ENCODE measurements around the gene DNAH8.

The DNAH8 gene

DNA sequence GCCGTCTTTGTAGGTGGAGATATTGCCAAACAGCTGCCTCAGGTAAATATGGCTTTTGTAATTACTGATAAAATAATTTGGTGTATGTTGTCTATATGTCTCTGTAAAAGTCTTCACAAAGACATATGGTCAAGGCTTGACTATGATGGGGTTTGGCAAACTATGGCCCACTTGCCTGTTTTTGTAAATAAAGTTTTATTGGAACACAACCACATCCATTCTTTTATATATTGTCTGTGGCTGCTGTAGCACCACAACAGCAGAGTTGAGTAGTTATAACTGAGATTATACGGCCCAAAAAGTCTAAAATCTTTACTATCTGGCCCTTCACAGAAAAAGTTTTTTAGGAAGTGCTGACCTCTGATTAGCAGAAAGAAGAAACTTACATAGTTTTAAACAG lies 133.6 kb downstream of the DNAH8 start:
- TF ChIP-seq, protein P1, sequence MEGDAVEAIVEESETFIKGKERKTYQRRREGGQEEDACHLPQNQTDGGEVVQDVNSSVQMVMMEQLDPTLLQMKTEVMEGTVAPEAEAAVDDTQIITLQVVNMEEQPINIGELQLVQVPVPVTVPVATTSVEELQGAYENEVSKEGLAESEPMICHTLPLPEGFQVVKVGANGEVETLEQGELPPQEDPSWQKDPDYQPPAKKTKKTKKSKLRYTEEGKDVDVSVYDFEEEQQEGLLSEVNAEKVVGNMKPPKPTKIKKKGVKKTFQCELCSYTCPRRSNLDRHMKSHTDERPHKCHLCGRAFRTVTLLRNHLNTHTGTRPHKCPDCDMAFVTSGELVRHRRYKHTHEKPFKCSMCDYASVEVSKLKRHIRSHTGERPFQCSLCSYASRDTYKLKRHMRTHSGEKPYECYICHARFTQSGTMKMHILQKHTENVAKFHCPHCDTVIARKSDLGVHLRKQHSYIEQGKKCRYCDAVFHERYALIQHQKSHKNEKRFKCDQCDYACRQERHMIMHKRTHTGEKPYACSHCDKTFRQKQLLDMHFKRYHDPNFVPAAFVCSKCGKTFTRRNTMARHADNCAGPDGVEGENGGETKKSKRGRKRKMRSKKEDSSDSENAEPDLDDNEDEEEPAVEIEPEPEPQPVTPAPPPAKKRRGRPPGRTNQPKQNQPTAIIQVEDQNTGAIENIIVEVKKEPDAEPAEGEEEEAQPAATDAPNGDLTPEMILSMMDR (IDR thresholded peaks at IDR 0.05; ENCODE audit: extremely low read depth, missing control alignments): no peak
- DNase-seq (ENCODE audit: low spot score): no peak

GRCh38 chr6:38852215-38852614 lies 137.1 kb downstream of the DNAH8 start:
- TF ChIP-seq, protein P1 (IDR thresholded peaks at IDR 0.05; ENCODE audit: extremely low read depth, missing control alignments): no peak
- DNase-seq (ENCODE audit: low spot score): no peak

GRCh38 chr6:38853236-38853635 lies 138.1 kb downstream of the DNAH8 start:
- TF ChIP-seq, protein P1 (IDR thresholded peaks at IDR 0.05; ENCODE audit: extremely low read depth, missing control alignments): no peak
- no peak for DNase-seq (ENCODE audit: low spot score)

DNA sequence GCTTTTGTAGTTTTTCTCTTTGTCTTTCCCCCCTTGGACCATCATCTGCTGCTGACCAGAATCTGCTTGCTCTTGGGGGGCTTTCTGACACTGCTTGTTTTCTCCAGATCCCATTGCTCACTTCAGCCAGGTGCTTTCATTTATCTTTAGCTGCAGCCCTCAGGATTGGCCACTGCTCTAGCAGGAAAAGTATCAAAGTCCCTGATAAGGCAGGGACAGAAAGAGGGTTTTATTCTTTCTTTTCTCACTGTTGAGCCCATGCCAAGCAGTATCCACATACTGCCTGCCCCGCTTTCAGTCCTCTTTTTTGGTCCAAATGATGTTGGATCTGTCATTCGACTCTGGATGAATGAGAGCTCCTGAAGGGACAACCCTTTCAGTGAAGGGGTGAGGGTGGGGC lies 141.4 kb downstream of the DNAH8 start:
- DNase-seq (ENCODE audit: low spot score): no peak

GRCh38 chr6:38857815-38858214 lies 142.7 kb downstream of the DNAH8 start:
- TF ChIP-seq, protein P1 (IDR thresholded peaks at IDR 0.05; ENCODE audit: extremely low read depth, missing control alignments): no peak
- DNase-seq (ENCODE audit: low spot score): no peak

More for the DNA sequence above, 141.4 kb downstream of the DNAH8 start:
- TF ChIP-seq, protein P1 (IDR thresholded peaks at IDR 0.05; ENCODE audit: extremely low read depth, missing control alignments): no peak

DNA sequence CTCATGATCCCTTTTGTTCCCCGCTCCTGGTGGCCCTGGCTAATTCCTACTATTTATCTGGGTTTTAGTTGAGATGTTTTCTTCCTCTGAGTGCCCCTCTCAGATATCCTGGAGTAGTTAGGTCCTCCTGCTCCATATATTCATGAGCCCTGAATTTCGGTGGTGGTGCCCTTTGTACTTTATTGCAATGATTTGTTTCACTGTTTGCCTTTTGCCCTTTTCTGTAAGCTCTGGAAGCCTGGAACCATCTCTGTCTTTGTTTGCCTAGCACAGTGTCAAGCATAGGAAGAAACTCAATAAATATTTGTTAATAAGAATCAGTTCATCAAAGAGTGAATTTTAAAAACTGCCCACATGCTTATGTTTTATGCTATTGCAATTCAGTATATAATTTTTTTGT lies 144.9 kb downstream of the DNAH8 start:
- DNase-seq (ENCODE audit: low spot score): no peak
- TF ChIP-seq, protein P1 (IDR thresholded peaks at IDR 0.05; ENCODE audit: extremely low read depth, missing control alignments): no peak

- TF ChIP-seq, protein P1 (IDR thresholded peaks at IDR 0.05; ENCODE audit: extremely low read depth, missing control alignments): no peak
- DNase-seq (ENCODE audit: low spot score): no peak
These were observed 146.9 kb downstream of the DNAH8 start for GRCh38 chr6:38861926-38862401.
